DMS79 treated with DMSO at 0.1 percent for 48 hours (cell line): Measurements from ENCODE around the gene TSPAN14.

Source experiments
- DNase-seq: peaks from one replicate; lab custom pipeline; 2025; lab: John Stamatoyannopoulos, UW

TSPAN14 gene

DNA sequence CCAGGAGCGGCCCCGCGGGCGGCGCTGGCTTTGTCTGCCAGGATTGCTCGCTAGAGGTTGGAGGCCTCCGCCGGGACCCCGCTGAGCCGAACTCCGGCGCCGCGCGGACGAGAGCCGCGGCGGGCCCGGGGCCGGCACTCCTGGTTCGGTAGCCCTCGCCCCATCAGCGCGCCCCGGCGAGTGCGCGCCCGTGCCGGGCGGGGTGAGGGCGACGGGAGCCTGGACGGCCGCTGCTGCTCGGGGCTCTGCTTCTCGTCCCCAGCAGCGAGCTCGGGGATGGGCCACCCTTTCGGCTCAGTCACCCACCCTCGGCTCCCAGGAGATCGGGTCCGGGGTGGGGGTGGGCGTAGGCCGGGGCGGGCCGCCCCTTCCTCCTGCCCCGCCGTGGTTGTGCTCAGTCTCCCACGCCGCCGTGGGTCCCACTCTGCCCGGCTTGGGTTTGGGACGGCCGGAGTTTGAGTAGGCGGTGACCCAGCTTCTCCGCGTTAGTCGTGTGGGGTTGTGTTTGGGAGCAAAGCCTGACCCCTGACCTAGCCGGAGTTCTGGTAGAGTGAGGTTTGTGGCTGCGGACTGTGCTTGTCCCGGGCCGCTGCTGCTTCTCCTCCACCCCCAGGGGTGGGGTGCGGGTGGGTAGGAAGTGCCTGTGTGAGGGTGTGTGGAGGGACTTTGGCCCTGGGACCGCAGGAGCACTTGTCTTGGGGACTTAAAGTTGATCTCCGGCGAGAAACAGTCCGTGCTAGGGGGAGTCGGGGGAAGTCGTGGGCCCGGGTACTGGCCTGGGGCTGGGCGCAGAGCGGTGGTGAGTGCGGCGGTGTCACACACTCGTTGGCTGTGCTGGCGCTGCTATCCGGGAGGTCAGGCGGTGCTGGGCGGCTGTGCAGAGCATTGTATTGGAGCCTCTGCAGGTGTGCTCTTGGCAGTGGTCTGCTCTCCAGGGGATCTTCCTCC is 677 bp downstream of the TSPAN14 start:
- peak; percentile 6 for DNase-seq

DNA sequence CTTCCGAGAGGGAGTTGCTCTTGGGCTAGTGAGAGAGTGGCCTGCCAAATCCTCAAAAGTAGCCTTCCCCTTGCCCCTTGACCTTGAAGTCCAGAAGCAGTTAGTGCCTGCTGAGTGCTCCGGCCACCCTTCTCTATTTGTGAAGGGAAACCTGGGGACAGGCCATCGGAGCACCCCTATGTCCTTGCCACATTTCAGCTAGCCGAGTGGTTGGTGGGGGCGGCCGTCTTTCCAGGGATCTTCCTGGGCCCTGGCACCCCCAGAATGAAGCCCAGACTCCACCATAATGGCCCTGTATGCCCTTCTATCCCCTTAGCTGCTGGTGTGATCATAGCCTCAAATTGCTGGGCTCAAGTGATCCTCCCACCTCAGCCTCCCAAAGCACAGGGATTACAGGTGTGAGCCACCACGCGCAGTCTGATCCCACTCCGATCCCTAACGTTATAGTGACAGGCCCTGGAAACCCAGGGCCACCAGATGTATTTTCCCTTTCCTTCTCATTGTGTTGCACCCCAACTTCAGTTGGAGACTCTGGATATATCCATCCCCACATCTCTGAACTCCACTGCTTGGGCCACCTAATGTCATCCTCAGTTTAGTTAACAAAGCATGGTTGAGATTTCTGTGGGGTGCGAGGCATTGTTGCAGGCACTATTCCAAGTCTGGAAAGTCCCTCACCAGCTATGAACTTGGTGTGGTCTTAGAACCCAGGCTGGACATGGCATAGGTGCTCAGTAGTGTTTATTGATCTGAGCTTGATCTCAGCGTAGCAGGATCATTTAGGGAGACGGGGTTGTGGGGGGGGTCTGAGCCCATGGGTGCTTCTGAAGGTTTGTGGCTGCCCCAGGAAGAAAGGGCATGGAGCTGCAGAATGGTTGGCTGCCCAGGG is 1.6 kb downstream of the TSPAN14 start:
- DNase-seq = no peak

DNA sequence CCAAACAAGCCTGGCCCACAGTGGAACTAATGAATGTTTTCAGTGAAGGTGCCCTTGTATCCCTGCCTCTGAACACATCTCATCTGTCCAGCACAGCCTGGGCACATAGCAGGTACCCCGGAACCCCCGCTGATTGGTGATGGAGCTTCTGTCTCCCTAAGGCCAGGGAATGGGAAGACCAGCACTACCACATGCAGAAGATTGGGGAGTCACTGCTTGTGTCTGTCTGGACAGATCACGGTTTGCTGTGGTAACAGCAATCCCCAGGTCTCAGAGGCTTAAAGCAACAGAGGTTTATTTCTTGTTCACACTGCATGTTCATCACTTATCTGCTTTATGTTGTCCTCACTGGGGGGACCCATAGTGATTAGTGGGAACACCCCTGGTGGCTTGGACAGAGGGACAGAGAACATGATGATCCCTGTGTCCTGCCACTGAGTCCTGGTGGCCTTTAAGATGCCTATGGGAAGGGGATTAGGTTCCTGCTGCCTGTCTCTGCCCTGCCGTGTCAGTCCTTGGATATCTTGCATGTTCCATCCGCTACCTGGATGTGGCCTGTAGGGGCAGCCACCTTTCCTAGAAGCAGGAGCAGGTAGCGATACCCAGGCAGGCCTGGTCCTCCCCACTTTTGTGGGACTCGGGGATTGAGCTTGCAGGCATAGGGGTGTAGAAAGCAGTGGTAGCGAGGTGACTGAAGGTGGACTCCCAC is 3.6 kb downstream of the TSPAN14 start:
- DNase-seq = no peak

DNA sequence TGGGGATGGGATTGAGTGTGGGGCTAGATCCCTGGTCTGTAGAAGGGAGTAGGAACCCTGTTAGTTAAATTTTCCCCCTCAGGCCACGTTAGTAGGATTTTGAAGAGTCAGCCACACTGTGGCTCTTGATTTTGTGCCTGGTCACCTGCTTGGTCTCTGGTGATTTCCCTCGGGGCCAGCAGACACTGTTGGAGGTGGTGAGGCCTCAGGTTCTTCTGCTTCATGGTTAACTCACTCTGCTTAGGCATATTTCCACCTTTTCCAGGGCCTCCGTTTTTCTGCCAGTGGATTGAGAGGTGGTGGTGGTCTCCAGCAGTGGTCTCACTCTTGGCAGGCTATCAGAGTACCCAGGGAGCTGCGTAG is 4.1 kb downstream of the TSPAN14 start:
- no peak for DNase-seq

DNA sequence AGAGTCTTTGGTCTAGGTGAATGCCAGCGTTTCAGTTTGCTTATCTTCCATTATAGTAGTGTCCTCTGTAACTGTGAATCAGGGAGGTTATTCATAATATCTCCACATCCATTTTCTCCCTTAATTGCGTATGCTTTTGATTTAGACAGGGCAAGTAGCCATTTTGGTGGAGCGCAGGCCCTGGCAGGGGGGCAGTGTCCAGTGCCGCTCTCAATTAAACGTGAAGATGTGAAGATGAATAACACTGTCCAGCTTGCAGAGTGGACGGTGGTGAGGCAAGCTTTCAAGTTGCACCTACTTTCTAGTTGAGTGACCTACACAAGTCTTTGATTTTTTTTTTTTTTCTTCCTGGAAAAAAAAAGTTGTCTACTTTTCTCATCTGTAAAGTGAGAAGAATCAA is 4.5 kb downstream of the TSPAN14 start:
- no peak for DNase-seq

DNA sequence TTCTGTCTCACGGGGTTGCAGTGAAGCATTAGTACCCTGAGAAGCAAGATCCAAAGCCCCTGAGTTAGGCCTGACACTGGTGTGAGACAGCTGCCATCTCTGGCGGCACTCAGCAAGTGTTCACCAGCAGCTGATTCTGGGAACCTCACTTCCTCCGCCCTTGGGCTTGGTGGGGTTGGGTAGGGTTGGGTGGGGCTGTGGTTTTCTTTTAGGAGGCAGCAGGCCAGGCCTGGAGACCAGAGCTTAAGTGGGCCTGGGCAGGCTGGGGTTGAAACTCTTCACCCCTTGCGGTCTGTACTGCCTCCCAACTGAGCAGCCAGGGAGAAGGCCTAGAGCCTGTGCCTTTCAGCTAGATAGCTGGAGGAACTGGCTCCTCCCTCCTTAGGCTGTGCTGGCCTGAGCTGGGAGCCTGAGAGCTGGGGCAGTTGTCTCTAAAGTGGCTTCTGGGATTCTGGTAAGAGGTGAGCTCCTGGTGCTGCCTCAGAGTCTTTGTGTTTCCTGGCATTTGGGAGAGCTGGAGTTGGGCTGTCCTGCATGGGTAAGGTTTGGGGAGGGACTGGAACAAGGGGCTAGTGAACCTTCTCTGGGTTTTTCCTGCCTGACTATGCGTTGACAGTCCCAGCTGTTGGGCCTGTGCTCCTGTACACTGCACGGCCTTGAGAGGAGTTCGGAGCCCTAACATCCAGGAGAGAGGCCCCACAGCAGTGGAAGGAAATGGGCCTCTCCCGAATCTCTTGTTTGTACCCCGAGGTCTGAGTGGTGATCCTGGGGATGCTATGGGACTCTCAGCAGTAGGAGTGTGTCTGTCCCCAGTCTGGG is 5.1 kb downstream of the TSPAN14 start:
- peak; percentile 19 for DNase-seq

DNA sequence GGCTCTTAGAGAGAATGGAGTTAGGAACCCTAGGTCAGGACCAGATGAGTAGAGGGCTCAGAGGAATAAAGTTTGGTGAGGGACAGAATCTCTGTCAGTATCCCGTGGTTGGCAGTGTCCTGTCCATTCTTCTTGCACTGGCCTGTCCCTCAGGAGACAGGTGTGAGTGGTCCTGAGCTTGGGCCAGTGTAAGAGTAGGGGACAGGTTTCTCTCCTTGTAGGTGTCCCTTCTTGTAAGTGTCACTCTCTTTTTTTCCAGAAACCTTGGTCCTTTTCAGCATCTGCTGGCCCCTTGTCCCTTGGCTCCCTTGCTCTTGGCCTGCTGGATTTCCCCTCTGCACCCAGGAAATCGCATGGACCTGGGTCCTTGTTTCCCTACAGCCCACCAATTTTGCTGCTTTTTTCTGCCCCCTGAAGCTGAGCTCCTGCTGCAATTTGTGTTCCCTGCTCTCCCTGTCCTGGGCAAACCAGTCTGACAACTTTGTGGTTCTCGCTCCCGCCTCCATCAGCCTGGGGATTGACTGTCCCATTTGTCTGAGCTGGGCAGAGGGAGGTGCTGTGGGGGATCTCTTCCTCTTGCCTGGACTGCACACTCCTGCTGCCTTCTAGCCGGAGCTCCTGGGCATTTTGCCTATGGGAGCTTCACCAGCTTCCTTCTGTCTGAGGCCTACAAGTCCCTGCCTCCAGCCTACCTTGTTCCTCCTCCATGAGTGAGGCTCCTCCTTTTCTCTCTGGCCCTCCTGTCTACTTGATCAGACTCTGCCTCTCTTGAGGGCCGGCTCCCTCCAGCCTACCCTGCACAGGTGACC is 6.5 kb downstream of the TSPAN14 start:
- peak; percentile 76 for DNase-seq

DNA sequence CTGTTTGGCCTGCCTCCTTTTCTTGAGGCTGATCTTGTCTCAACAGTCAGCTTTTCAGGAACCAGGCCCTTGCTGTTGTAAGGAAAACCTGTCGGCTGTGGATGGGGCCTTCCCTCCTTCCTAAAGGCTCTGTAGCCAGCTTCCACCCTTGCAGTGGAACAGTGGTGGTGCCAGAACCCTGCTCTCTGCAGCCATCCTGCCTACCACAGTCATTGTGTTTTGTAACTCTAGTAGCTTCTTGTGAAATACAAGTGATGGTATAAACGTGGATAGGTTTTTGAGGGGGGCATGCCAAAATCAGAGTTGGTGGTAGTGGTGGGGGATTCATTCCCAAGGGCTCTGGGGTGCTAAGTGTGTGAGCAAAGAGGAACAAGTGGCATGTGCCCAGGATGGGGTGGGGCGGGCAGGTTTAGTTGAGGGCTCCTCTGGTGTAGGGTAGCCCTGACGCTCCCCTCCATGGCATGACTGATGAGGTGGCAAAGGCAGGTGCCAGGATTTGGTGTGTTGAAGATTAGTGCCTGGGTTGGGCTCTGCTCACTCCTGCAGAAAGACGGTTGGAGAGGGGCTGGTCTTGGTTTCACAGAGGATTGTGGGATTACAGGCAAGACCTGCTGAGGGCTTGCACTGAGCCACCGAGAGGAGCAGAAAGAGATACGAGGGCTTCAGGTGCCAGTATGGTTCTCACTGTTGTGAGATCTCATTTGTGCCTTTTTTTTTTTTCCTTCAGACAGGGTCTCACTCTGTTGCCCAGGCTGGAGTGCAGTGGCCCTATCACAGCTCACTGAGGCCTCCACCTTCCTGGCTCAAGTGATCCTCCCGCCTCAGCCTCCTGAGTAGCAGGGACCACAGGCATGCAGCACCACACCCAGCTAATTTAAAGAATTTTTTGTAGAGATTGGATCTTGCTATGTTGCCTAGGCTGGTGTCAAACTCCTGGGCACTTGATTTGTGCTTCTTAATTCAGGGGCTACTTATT is 7.4 kb downstream of the TSPAN14 start:
- DNase-seq = peak; percentile 16

DNA sequence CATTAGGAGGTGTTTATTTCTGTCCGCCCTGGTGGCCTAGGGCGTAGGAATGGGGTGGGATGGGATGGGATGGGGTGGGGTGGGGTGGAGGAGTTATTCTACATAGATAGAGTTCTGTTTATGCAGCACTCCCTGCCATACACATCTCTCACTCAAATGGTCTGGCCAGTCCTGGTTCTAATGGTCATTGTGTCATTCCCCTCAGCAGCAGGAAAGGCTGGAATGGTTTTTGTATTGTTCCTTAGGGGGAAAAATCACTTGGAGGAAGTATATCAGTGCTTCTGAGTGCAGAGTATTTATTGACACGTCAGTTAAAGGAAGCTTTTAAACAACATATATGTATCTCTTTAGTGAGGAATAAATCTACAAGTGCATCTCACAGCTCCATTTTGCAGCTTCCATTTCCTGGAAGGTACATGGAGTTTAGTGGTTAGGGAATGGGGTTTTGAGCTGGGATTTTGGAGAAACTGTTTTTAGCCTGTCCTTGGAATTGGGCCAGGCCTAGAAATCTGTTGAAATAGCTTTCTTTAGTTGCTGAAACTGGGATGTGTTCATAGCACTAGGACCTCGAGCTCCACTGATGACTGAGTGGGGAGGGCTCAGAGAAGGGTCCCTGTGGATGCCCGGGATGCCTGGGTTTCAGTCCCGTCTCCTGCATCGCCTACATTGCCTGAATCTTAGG is 8.3 kb downstream of the TSPAN14 start:
- no peak for DNase-seq

DNA sequence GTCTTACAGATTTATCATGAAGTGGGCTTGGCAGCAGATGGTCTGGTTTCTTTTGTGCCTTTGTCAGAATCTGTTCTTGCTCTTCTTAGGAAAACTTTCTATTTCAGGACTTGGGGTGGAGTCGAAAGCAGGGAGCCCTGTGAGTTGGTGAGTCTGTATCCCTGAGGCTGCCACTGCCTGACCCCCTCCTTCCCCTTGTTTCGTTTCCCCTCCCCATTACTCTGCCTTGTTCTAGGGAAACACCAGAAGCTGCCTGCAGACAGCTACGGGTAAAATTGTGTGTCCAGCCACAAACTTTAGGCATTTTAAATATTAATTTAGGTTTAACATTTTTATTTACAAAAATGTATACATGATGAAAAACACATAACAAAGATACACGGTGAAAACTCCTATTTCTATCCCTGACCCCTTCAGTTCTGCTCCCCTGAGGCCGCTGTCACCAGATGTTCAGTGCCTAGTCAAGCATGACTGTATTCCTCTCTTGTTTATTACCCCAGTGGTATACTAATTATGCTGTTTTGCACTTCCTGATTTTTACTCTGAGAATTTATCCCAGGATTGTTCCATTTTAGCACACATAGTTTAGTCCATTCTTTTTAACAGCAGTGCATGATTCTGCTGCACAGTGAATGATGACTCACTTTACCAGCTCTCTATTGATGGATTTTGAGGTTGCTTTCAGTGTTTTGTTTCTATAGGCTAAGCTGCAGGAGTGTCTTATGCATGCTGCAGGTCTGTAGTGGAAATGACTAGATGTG is 9.1 kb downstream of the TSPAN14 start:
- DNase-seq = peak; percentile 27

DNA sequence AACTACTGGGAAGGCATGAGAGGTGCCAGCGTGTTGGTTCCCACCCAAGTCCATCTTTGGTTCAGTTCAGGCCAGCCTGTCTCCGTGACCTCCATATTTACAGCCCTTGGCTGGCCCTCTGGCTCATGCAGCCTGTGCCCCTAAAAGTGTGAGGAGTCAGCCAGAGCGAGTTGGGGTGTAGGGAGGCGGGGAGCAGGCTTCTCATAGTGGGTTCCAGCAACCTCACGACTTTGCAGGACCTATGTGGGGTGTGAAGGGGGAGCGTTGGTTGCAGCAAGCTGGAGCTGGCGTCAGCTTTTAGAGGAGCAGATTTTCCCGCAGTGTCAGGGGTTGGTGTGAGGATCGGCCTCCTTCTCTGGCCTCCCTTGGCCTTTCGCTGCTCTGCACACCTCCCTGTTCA is 9.8 kb downstream of the TSPAN14 start:
- no peak for DNase-seq

DNA sequence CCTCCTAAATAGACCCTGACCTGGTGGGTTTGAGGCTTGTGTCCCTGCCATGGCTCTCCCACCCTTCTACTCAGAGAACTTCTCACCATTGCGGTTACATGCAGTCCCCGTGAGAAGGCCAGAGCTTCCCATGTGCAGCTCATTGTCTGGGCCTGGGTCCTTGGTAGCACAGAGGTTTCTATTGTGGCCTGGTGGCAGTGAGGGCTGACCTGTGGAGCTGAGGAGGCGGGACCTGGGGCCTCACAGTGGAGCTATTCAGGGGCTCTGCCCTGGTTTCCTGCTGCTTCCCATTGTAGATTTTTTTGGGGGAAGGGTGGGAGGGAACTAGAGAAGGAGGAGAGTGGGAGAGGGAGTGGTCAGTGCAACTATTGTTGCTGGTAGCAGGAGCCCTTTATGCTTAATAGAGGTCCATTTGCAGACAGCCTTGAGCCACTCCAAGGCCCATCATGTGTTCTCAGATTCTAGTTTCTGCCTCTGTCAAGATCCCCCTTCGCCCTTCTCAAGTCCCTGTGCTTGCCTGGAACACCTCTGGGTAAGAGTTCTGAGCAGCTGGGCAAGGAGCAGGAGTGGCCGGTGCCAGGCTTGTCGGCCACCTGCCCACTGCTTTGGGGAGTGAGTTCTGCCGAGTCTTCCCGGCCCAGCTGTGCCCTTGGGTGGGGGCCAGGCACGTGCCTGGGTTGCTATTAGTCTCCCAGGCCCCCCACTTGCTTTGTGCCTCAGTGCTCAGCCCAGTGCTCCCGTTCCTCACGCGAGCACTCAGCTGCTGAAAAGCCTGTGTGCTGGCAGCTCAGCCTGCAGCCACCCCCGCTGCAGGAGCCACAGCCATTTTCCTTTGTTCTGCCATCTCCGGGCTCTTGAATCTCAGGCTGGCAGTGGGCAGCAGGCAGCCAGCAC is 10.7 kb downstream of the TSPAN14 start:
- peak; percentile 60 for DNase-seq

DNA sequence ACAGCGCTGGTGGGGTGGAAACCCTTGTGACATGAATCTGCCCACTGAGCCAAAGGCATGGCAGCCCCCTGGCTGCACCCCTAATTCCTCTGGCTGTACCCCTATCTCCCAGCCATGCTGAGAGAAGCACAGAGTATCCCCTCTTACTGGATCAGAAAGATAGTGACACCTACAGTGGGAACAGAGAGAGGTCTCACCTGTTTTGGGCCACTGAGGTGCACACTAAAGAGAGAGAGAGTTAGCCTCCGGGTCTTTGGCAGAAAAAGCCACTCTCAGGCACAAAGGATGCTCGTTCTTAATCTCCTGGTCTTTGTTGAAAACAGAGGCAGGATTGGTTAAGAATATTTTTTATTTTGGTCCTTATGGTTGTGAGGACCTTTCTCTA is 11.3 kb downstream of the TSPAN14 start:
- no peak for DNase-seq

DNA sequence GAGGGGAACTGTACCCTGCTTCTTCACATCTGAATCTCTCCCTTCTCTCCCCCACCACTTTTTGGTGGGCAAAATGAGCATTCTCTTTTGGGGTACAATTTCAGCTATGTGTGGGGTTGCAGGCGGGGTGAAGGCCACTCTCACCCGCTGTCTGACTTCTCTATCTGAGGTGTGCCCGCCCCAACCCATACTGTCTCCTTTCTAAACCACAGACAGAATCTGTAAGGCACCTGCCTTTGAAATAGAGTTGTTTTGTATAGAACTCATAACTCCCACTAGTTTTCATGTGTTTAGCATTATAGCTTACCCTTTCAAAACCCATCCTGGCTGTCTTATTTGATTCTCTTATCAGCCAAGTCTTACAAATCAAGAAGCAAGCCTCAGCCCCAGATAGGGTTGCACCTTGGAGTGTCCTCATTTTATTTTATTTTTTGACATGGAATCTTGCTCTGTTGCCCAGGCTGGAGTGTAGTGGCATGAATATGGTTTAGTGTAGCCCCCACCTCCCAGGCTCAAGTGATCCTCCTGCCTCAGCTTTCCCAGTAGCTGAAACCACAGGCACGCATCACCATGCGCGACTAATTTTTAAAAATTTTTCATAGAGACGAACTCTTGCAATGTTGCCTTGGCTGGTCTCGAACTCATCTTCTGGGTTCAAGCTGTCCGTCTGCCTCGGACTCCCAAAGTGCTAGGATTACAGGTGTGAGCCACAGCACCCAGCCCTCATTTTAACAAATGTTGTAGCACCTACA is 11.9 kb downstream of the TSPAN14 start:
- no peak for DNase-seq

DNA sequence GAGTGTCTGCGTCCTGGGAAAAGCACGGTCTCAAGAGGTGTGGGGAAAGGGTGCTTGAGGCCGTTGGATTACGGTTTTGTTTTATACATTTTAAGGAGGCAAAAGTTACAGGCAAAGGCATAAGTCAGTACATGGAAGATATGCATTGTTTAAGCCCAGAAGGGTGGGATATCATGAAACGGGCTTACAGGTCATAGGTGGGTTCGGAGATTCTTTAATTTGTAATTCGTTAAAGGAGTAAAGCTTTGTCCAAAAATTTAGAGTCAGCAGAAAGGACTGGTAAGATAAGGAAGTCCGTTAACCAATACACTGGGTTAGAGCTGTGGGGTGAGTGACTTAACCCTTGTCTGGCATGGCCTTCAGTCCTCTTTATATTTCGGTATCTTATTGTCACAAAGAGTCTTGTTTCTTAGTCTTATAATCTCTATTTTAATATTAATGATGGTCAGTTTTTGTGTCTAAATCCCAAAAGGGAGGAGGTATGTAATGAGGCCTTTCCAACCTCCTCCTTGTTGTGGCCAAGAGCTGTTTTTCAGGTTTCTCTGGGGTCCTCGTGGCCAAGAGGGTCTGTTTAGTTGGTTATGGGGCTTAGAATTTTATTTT is 12.7 kb downstream of the TSPAN14 start:
- no peak for DNase-seq

DNA sequence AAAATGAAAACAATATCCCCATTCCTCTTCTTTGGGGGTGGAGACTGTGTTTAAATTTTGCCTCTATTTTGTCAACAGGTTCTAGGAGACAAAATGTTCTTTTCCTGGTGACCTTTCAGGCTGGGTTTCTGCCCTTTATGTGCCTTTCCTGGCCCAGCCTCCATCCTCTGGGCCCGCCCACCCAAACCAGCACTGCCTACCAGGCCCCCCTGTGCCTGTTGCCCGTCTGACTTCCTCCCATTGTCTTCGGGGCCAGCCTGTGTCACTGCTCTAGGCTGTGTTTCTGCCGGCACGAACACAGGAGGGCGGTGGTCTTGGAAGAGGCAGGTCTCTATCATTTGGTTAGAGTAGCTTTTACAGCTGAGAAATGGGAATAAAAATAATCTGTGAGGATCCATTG is 13.9 kb downstream of the TSPAN14 start:
- DNase-seq = no peak
